H1 (cell line): Measurements from ENCODE around the gene TOP1. TPM values are rescaled to one million over a fixed set of nuclear protein-coding genes. Genes with fewer than 3 reads are reported as not detected.

ENCODE experiments used
- CTCF ChIA-PET: fragments of 300-600 bp; sonication (Branson Sonifier 250); formaldehyde crosslinking; loops from one replicate; lab custom pipeline; 2021; ENCODE audit not compliant: partially characterized antibody; lab: Charles Lee
- POLR2A ChIA-PET: fragments of 300-600 bp; sonication (Branson Sonifier 250); formaldehyde crosslinking; loops from one replicate; lab custom pipeline; 2021; ENCODE audit warnings: inconsistent platforms; ENCODE audit not compliant: partially characterized antibody; lab: Charles Lee
- DNase-seq, 2 experiments: peaks; one replicate each; pipeline versions ENCODE4 v3.0.0 to v3.0.0-alpha.2; 2010 to 2022; ENCODE audit warnings: low spot score in 2 of 2, low read depth in 1 of 2, mixed read lengths in 1 of 2
- FAIRE-seq: peaks from 2 replicates; lab custom pipeline; 2011; peaks lifted over from hg19 to GRCh38; lab: Jason Lieb, UNC
- H2AFZ ChIP-seq: 2 replicates; pipeline ENCODE4 v1.8.1; 2012; ENCODE audit warnings: low read length, inconsistent platforms
- H2AK5ac ChIP-seq: 2 replicates; pipeline ENCODE4 v1.6.1; 2013; ENCODE audit warnings: low read depth, low read length
- H2BK120ac ChIP-seq: replicated peaks from 2 replicates; pipeline ENCODE3; 2013; ENCODE audit warnings: low read depth, low read length, inconsistent platforms
- H2BK12ac ChIP-seq: 2 replicates; pipeline ENCODE4 v1.6.1; 2013; ENCODE audit warnings: low read depth, low read length
- H2BK15ac ChIP-seq: 2 replicates; pipeline ENCODE4 v1.6.1; 2013; ENCODE audit warnings: low read length
- H2BK20ac ChIP-seq: 2 replicates; pipeline ENCODE4 v1.6.1; 2013; ENCODE audit warnings: low read length
- H2BK5ac ChIP-seq: 2 replicates; pipeline ENCODE4 v1.6.1; 2013; ENCODE audit warnings: low read depth, low read length
- H3K14ac ChIP-seq: 2 replicates; pipeline ENCODE4 v1.6.1; 2013; ENCODE audit warnings: inconsistent platforms; ENCODE audit not compliant: insufficient read length
- H3K18ac ChIP-seq: 2 replicates; pipeline ENCODE4 v1.6.1; 2013; ENCODE audit warnings: low read length; ENCODE audit errors: extremely low read depth
- H3K23ac ChIP-seq: 2 replicates; pipeline ENCODE4 v1.6.1; 2013; ENCODE audit warnings: inconsistent platforms; ENCODE audit not compliant: insufficient read length
- H3K23me2 ChIP-seq: 2 replicates; pipeline ENCODE4 v1.6.1; 2013; ENCODE audit warnings: low read depth, low read length
- H3K27ac ChIP-seq: 2 replicates; pipeline ENCODE4 v1.6.1; 2011; ENCODE audit warnings: low read depth, low read length, inconsistent platforms
- H3K27me3 ChIP-seq, 4 experiments: replicated peaks in 1 of 4; 1 replicate in 1 of 4; 2 replicates in 3 of 4; pipeline versions ENCODE4 v1.6.1 to v1.8.1; 2011 to 2013; ENCODE audit warnings: low read length in 3 of 4, mild to moderate bottlenecking in 3 of 4, inconsistent platforms in 2 of 4, mixed read lengths in 2 of 4, moderate library complexity in 1 of 4; ENCODE audit not compliant: control insufficient read depth in 3 of 4, insufficient read depth in 3 of 4; ENCODE audit errors: extremely low read depth in 1 of 4
- H3K36me3 ChIP-seq, 4 experiments: 2 replicates each; pipeline versions ENCODE4 v1.6.1 to v1.8.1; 2011 to 2013; ENCODE audit warnings: mild to moderate bottlenecking in 4 of 4, low read length in 3 of 4, moderate library complexity in 2 of 4, control low read depth in 1 of 4, inconsistent platforms in 1 of 4; ENCODE audit not compliant: insufficient read depth in 4 of 4, control insufficient read depth in 2 of 4
- H3K4ac ChIP-seq: replicated peaks from 2 replicates; pipeline ENCODE3; 2013; ENCODE audit warnings: low read length, low read depth, mixed read lengths, inconsistent platforms; ENCODE audit not compliant: insufficient read length
- H3K4me1 ChIP-seq, 4 experiments: replicated peaks in 1 of 4; 1 replicate in 1 of 4; 2 replicates in 3 of 4; pipeline versions ENCODE4 v1.6.1 to v1.8.1; 2011 to 2013; ENCODE audit warnings: low read length in 3 of 4, inconsistent platforms in 2 of 4, mixed read lengths in 1 of 4; ENCODE audit not compliant: insufficient read depth in 4 of 4, control insufficient read depth in 3 of 4
- H3K4me2 ChIP-seq, 2 experiments: 2 replicates each; pipeline versions ENCODE4 v1.6.1 to v1.8.1; 2011 to 2013; ENCODE audit warnings: low read depth in 2 of 2, low read length in 2 of 2, control low read depth in 1 of 2, inconsistent platforms in 1 of 2, mild to moderate bottlenecking in 1 of 2; ENCODE audit not compliant: insufficient read depth in 1 of 2
- H3K4me3 ChIP-seq, 4 experiments: fragments of 200-600, 300-600 bp in 1 of 4; sonication (generic), shearing (Covaris generic), sonication (Bioruptor Twin) in 1 of 4; 2 replicates each; pipeline versions ENCODE4 v1.5.1 to v1.8.1; 2011 to 2016; ENCODE audit warnings: low read length in 4 of 4, low read depth in 3 of 4, control low read depth in 2 of 4, inconsistent platforms in 2 of 4, mild to moderate bottlenecking in 2 of 4, mixed read lengths in 1 of 4, moderate library complexity in 1 of 4; ENCODE audit not compliant: insufficient read depth in 2 of 4; ENCODE audit errors: extremely low read depth in 1 of 4
- H3K56ac ChIP-seq: replicated peaks from 2 replicates; pipeline ENCODE3; 2013; ENCODE audit warnings: low read depth, mild to moderate bottlenecking, mixed read lengths, low read length, inconsistent platforms; ENCODE audit not compliant: insufficient read length
- H3K79me1 ChIP-seq: 2 replicates; pipeline ENCODE4 v1.6.1; 2013; ENCODE audit warnings: low read depth, low read length, control low read depth
- H3K79me2 ChIP-seq, 2 experiments: 2 replicates each; pipeline versions ENCODE4 v1.6.1 to v1.8.1; 2012 to 2013; ENCODE audit warnings: low read length in 2 of 2, mild to moderate bottlenecking in 2 of 2, inconsistent platforms in 1 of 2; ENCODE audit not compliant: insufficient read depth in 2 of 2, control insufficient read depth in 1 of 2
- H3K9ac ChIP-seq, 4 experiments: replicated peaks in 1 of 4; 1 replicate in 1 of 4; 2 replicates in 3 of 4; pipeline versions ENCODE4 v1.6.1 to v1.8.1; 2011 to 2013; ENCODE audit warnings: low read depth in 3 of 4, low read length in 3 of 4, control low read depth in 2 of 4, mild to moderate bottlenecking in 2 of 4, moderate library complexity in 2 of 4, inconsistent platforms in 1 of 4; ENCODE audit errors: extremely low read depth in 1 of 4
- H3K9me3 ChIP-seq, 2 experiments: 2 replicates each; pipeline versions ENCODE4 v1.6.1 to v1.8.1; 2012 to 2013; ENCODE audit warnings: mild to moderate bottlenecking in 2 of 2, moderate library complexity in 2 of 2, control low read depth in 1 of 2, inconsistent platforms in 1 of 2, low read depth in 1 of 2, low read length in 1 of 2, mixed read lengths in 1 of 2; ENCODE audit not compliant: insufficient read depth in 2 of 2
- H4K20me1 ChIP-seq, 2 experiments: replicated peaks in 1 of 2; 2 replicates each; pipeline versions ENCODE3 to v1.8.1; 2011 to 2013; ENCODE audit warnings: inconsistent platforms in 2 of 2, low read length in 2 of 2, mild to moderate bottlenecking in 1 of 2; ENCODE audit not compliant: insufficient read depth in 2 of 2, control insufficient read depth in 1 of 2
- H4K5ac ChIP-seq: 2 replicates; pipeline ENCODE4 v1.6.1; 2013; ENCODE audit warnings: low read length, low read depth, mixed read lengths, inconsistent platforms; ENCODE audit not compliant: insufficient read length
- H4K8ac ChIP-seq: 2 replicates; pipeline ENCODE4 v1.8.0; 2013; ENCODE audit warnings: mild to moderate bottlenecking, moderate library complexity, low read length, inconsistent platforms; ENCODE audit not compliant: insufficient read depth; ENCODE audit errors: extremely low read depth
- H4K91ac ChIP-seq: replicated peaks from 2 replicates; pipeline ENCODE3; 2013; ENCODE audit warnings: low read length, mixed read lengths, inconsistent platforms; ENCODE audit not compliant: insufficient read length
- BCL11A ChIP-seq, 2 experiments: IDR thresholded peaks; one replicate each; pipeline ENCODE4 v1.6.1; 2011; ENCODE audit warnings: low read depth in 2 of 2, low read length in 2 of 2, mild to moderate bottlenecking in 2 of 2
- BRCA1 ChIP-seq: IDR thresholded peaks from 2 replicates; pipeline ENCODE4 v1.6.1; 2012; ENCODE audit warnings: low read depth, low read length, improper control_type of control experiment
- CHD1 ChIP-seq: IDR thresholded peaks from 2 replicates; pipeline ENCODE4 v1.6.1; 2012; ENCODE audit warnings: low read depth, low read length, improper control_type of control experiment
- CHD2 ChIP-seq: IDR thresholded peaks from 2 replicates; pipeline ENCODE4 v1.6.1; 2012; ENCODE audit warnings: low read length, improper control_type of control experiment
- EGR1 ChIP-seq: IDR thresholded peaks from 2 replicates; pipeline ENCODE4 v1.6.1; 2011; ENCODE audit warnings: low read depth, low read length, borderline replicate concordance
- EP300 ChIP-seq, 2 experiments: IDR thresholded peaks; 1 replicate in 1 of 2; 2 replicates in 1 of 2; pipeline ENCODE4 v1.6.1; 2011 to 2012; ENCODE audit warnings: low read depth in 2 of 2, low read length in 2 of 2, mild to moderate bottlenecking in 2 of 2, borderline replicate concordance in 1 of 2, inconsistent platforms in 1 of 2, moderate library complexity in 1 of 2
- FOSL1 ChIP-seq: IDR thresholded peaks from 2 replicates; pipeline ENCODE4 v1.6.1; 2011; ENCODE audit warnings: mild to moderate bottlenecking, low read depth, low read length, moderate library complexity; ENCODE audit not compliant: insufficient read depth
- KDM5A ChIP-seq: fragments of 200-600 bp; IDR thresholded peaks from 2 replicates; pipeline ENCODE4 v1.7.1; 2012; ENCODE audit warnings: mild to moderate bottlenecking, low read length, inconsistent platforms, mixed read lengths
- MAFK ChIP-seq: IDR thresholded peaks from 2 replicates; pipeline ENCODE4 v1.6.1; 2012; ENCODE audit warnings: low read depth, mild to moderate bottlenecking, improper control_type of control experiment, low read length
- RBBP5 ChIP-seq: IDR thresholded peaks from 2 replicates; pipeline ENCODE4 v1.7.1; 2012; ENCODE audit warnings: low read depth, mild to moderate bottlenecking, inconsistent platforms, low read length, moderate library complexity, borderline replicate concordance
- SP2 ChIP-seq: IDR thresholded peaks from 2 replicates; pipeline ENCODE4 v1.6.1; 2012; ENCODE audit warnings: mild to moderate bottlenecking, low read length, inconsistent platforms
- TAF1 ChIP-seq: IDR thresholded peaks from 2 replicates; pipeline ENCODE4 v1.6.1; 2011; ENCODE audit warnings: mild to moderate bottlenecking, low read depth, low read length
- WGBS, 2 experiments: shearing (Covaris generic) in 1 of 2; methylation state at CpG; one replicate each; pipeline versions ENCODE4 v1.1.6 to v1.1.7; 2013 to 2015; ENCODE audit warnings: low lambda C conversion rate in 2 of 2, mixed read lengths in 2 of 2, inconsistent platforms in 1 of 2, low coverage in 1 of 2, missing lambda C conversion rate in 1 of 2; ENCODE audit not compliant: insufficient replicate concordance in 2 of 2, insufficient coverage in 1 of 2, insufficient read length in 1 of 2; ENCODE audit errors: extremely low coverage in 1 of 2, missing lambda C conversion rate in 1 of 2; 5-methylcytosine and 5-hydroxymethylcytosine counted together
- polyA plus RNA-seq, 7 experiments: library from polyadenylated mRNA; depleted of rRNA in 3 of 7; stranded (reverse) in 5 of 7; unstranded in 2 of 7; fragments of >200 nt in 5 of 7; fragments of 200-250 nt in 2 of 7; gene quantifications; 1 replicate in 5 of 7; 2 replicates in 1 of 7; 4 replicates in 1 of 7; pipeline versions ENCODE4 v1.2.1 to v1.2.3, GENCODE V29; 2011 to 2013; ENCODE audit warnings: missing spikeins in 2 of 7, mixed read lengths in 2 of 7
- total RNA-seq: library from RNA; stranded (reverse); fragmentation: NEBNext Ultra II Directional; extraction: Animal tissue kit (Norgen Biotek cat#: 25700); gene quantifications from 2 replicates; pipeline ENCODE4 v1.2.1, GENCODE V29; 2021

Gene TOP1
- total and polyA plus RNA-seq, 2 of the 8 experiments (the other 6 are each of a cell fraction or from before 2014, with no cell fraction given), result 7.4 to 108 TPM

- POLR2A ChIA-PET, result interaction anchor here (1.1 to 1.6 kb wide), 2 partner anchors 9 to 22 kb away, joined by 7 to 8 read pairs; partner anchors contain the start of gene TOP1
- CTCF ChIA-PET, result interaction anchor here (0.7 to 7.1 kb wide), 5 partner anchors 11 to 120 kb away, joined by 3 to 38 read pairs (median 5); no protein-coding TSS in a partner anchor
- Histone ChIP-seq H3K23ac (no peak overlapping the region), H2AFZ (no peak overlapping the region), H3K18ac (no peak overlapping the region), H2BK12ac (no peak overlapping the region)
- TF ChIP-seq SP2 (no peak), EGR1 (no peak), EP300 (IDR thresholded peaks at IDR 0.05; ENCODE audit: borderline replicate concordance in 1 of 2, low read depth in 2 of 2, low read length in 2 of 2) (no peak), KDM5A (no peak), MAFK (no peak), TAF1 (no peak), BRCA1 (no peak), FOSL1 (no peak), CHD2 (no peak), BCL11A (IDR thresholded peaks at IDR 0.05; ENCODE audit: low read depth in 2 of 2, low read length in 2 of 2) (no peak), CHD1 (no peak), RBBP5 (no peak)
- TF ChIP-seq, all 59 proteins: peak for 0
- H3K27ac ChIP-seq, result no peak overlapping the region
- no peaks in the 10 kb centered on the region for H3K27me3 ChIP-seq
- no peak overlapping the region for H2BK5ac ChIP-seq
- no peak overlapping the region for H3K9ac ChIP-seq
- H2AK5ac ChIP-seq, result no peak overlapping the region
- no peaks in the 10 kb centered on the region for H4K20me1 ChIP-seq
- no peak overlapping the region for H2BK120ac ChIP-seq
- no peak overlapping the region for H2BK15ac ChIP-seq
- no peaks in the 10 kb centered on the region for H3K36me3 ChIP-seq
- WGBS, 2 experiments, result 96% methylated on average over 12 of the region's 13 CpGs; no CpG with 5 or more reads in 1 of the 2 experiments
- no peak overlapping the region for H4K8ac ChIP-seq
- no peak overlapping the region for H2BK20ac ChIP-seq
- no peak overlapping the region for H3K56ac ChIP-seq
- no peak overlapping the region for H3K4me2 ChIP-seq
- no peaks in the 10 kb centered on the region for H3K23me2 ChIP-seq
- FAIRE-seq, result no peak
- no peaks in the 10 kb centered on the region for H3K79me2 ChIP-seq
- no peak overlapping the region for H4K5ac ChIP-seq
- no peaks in the 10 kb centered on the region for H3K79me1 ChIP-seq
- H3K4me1 ChIP-seq, result peaks cover 0 to 14% (median 3%) of the 10 kb centered on the region in 4 experiments; a peak in 3 of 7 replicates
- no peak overlapping the region for H3K4ac ChIP-seq
- no peak for DNase-seq
- H3K4me3 ChIP-seq, result no peak overlapping the region
- no peaks in the 10 kb centered on the region for H3K9me3 ChIP-seq
- no peak overlapping the region for H3K14ac ChIP-seq
- no peak overlapping the region for H4K91ac ChIP-seq
Observed at GRCh38 chr20:41006126-41006935, 22.3 kb upstream of the TOP1 start.
